ENCODE data around the gene ZNF593.

The ZNF593 gene

GRCh38 chr1:26145960-26146294, 23.8 kb upstream of the ZNF593 start:
- DNase-seq (ENCODE audit: low read depth in 2 of 2, low spot score in 1 of 2): no peak

DNA sequence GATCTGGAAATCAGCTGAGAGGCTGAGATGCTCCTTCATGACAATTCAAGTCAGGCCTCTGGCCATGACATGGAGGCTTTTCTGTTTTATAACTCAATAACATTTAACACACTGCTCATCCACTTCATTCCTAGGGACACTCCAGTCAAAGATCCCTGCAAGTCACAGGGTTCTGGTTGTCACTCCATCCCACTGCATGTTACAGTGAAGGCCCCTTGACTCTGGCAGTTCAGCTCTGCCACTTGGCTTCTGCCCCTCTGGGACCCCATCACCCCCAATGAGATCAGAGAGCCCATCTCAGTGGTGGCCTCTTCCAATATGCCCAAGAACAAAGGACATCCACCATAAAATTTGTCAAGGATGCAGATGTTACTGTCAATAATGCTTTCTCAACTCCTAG, 20.8 kb upstream of the ZNF593 start:
- DNase-seq (ENCODE audit: low read depth in 2 of 2, low spot score in 1 of 2): no peak

DNA sequence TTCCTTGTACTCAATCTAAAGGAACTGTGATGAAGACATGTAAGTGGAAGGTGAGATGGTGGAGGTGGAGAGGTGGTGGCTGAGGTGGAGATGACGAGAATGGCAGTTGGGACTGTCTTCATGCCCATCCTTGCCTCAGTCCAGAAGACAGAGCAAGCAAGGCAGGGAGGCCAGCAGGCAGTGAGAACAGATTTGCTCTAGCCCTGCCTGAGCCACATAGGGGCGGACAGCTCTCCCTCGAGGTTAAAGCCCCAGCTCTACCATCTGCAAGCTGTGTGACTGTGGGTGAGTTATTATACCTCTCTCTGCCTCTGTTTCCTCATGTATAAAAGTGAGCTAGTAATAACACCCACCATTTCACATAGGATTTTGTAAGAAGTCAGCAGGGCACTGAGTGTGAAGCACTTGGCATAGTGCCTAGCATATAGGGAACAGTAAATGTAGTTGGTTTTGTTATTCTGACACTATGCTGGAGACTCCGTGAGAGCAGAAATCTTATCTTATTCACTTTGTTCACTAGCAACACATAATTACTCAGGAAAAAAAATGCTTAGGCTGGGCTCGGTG, 15.7 kb upstream of the ZNF593 start:
- DNase-seq (ENCODE audit: low read depth in 2 of 2, low spot score in 1 of 2): no peak

- DNase-seq (ENCODE audit: low read depth in 2 of 2, low spot score in 1 of 2): no peak
Observed at GRCh38 chr1:26154750-26155149, 15.0 kb upstream of the ZNF593 start.

GRCh38 chr1:26155370-26156284, 14.1 kb upstream of the ZNF593 start:
- DNase-seq (ENCODE audit: low read depth in 2 of 2, low spot score in 1 of 2): no peak

DNA sequence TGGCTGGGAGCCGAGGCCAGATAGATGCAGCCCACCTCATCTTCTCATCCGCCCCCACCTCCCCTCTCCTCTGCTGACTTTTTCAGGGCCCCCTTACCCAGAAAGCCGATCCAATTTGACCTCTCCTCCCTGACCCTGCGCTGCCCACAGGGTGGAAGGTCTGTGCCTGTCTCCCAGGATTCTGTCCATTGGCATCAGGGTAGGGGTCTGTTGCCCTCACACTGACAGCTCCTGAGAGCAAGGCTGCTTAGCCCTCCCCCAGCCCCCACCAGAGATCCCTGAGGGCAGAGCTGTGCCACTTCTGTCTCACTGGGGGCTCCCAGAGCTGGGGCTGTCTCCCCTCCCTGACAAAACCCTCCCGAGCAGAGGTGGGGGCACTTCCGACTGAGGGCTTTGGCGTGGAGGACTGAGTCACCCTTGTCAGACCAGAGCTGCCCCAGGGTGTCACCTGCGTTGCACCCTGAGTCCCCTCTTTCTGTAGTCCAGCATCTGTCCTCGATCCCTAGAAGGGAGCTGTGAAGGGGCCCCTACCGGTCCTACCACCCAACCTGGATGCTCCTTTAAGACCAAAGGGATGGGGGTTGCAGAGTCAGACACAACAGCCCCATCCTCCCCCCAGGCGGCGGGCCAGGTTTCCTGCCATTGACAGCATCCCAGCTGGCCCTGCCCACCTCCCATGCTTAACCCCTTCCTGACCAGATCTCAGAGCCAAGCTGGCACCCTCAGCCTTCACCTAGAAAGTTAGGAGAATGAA, 13.2 kb upstream of the ZNF593 start:
- DNase-seq (ENCODE audit: low read depth in 2 of 2, low spot score in 1 of 2): no peak

DNA sequence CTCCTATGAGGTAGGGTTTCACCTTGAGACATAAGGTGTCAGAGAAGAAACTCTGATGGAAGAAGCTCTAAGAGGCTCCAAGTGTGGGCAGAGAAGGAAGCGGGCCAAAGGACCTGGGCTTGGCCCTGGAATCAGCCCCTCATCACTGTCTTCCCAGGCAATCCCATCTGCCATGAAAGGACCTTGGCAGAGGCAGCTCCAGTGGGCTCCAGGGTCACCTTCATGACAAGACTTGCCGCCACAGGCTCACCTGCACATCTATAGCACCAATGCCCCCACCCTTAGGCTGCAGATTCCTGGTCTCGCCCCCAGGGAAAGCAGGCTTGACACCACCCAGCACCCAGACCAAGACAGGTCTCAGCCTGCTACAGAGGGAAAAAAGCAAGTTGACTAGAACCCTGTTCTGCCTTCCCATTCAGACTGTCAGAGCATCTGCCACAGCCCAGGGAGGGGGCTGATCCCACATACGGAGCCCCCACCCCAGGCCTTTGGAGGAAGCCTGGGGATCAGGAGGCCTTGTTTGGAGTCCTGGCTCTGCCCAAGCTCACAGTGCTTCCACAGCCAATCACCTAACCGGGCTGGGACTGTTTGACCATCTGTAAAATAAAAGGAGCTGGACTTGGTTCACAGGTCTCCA, 11.3 kb upstream of the ZNF593 start:
- no peak for DNase-seq (ENCODE audit: low read depth in 2 of 2, low spot score in 1 of 2)

DNA sequence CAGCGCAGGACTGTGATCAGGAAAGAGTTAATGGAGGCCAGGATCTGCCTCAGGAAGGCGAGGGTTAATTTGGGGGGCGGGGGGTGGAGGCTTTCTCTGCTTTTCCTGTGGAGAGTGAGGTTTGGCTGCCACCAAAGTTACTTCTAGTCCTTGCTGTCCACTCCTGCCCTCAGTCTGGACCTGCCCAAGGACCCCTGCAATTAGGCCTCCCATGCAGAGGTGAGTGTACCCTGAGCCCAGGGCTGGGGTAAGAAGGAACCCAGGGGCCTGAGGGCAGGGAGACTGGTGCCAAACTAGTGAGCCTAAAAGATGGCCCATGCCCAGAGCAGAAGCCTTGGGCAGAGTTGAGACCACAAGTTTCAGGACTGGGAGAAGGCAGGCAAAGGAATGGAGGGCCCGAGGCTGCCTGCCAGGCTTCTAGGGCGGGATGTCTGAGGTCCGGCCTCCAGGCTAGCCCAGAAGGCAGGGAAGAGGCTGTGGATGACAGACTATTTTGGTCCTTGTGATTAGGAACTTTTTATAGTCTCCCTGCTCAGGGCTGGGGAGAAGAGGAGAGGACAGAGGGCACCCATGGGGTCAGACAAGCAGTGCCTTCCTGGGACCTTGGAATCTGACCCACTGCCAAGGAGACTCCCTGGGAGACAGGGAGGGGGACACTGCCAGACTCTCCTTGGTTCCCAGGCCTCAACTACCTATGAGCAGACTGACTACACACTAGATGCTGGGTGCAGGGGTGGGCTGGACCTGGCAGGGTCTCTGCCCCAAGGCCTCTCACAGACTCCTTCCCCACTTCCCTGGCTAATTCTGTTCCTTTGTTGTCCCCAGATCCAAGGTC, 10.6 kb upstream of the ZNF593 start, which contains the start of gene FAM110D:
FAM110D (plus strand) TSS at position 172 of the 835 bp plus-strand sequence. CDS start 2,213 bp downstream, outside the sequence.
- DNase-seq (ENCODE audit: low read depth in 2 of 2, low spot score in 1 of 2): no peak

GRCh38 chr1:26159743-26160039, 10.0 kb upstream of the ZNF593 start:
- DNase-seq (ENCODE audit: low read depth in 2 of 2, low spot score in 1 of 2): no peak

GRCh38 chr1:26160527-26161414, 8.9 kb upstream of the ZNF593 start:
- no peak for DNase-seq (ENCODE audit: low read depth in 2 of 2, low spot score in 1 of 2)

- DNase-seq (ENCODE audit: low read depth in 2 of 2, low spot score in 1 of 2): no peak
Observed at GRCh38 chr1:26161415-26162219, 8.1 kb upstream of the ZNF593 start.

GRCh38 chr1:26162220-26162709, 7.4 kb upstream of the ZNF593 start:
- no peak for DNase-seq (ENCODE audit: low read depth in 2 of 2, low spot score in 1 of 2)

- DNase-seq (ENCODE audit: low read depth in 2 of 2, low spot score in 1 of 2): no peak
Observed at GRCh38 chr1:26163684-26164035, 6.0 kb upstream of the ZNF593 start.

GRCh38 chr1:26164036-26164860, 5.5 kb upstream of the ZNF593 start:
- DNase-seq (ENCODE audit: low read depth in 2 of 2, low spot score in 1 of 2): no peak

- no peak for DNase-seq (ENCODE audit: low read depth in 2 of 2, low spot score in 1 of 2)
Observed at GRCh38 chr1:26164861-26165842, 4.6 kb upstream of the ZNF593 start.

DNA sequence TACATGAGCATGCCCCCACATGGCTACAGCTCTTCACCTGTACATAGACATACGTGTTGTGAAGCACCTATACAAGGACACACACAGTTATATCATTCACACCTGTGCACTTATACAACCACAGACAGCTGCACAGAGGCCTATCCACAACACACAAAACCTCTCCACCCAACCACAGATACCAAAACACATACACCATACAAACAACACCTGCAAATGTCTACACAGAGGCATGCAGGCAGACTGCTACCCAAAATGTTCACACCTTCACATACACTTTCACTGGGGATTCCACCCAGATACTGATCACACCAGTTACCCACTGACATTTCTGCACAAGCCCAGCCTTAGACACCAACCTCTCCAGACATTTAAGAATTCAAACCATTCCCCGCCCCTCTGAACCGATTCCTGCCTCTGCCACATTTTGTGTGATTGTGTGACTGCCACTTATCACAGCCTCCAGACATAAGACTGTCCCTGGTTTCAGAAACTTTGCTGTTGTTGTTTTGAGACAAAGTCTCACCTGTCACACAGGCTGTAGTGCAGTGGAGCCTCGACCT, 2.9 kb upstream of the ZNF593 start:
- DNase-seq (ENCODE audit: low read depth in 2 of 2, low spot score in 1 of 2): no peak
